HG03442 (cell line): ENCODE data around the gene TEN1.
A peak's percentile ranks its signal among the peaks of the same experiment; 100 is the strongest.
"Not testable (repeated sequence)": the region's sequence is repeated elsewhere in the genome, so short reads cannot be mapped to it uniquely, and the experiment has no call there.

Experiments
- ATAC-seq: cut with Tn5 transposase; IDR thresholded peaks from one replicate; pipeline ENCODE4 v1.9.1; 2021; ENCODE audit warnings: mild to moderate bottlenecking, moderate library complexity; ENCODE audit not compliant: unreplicated experiment

TEN1 gene

DNA sequence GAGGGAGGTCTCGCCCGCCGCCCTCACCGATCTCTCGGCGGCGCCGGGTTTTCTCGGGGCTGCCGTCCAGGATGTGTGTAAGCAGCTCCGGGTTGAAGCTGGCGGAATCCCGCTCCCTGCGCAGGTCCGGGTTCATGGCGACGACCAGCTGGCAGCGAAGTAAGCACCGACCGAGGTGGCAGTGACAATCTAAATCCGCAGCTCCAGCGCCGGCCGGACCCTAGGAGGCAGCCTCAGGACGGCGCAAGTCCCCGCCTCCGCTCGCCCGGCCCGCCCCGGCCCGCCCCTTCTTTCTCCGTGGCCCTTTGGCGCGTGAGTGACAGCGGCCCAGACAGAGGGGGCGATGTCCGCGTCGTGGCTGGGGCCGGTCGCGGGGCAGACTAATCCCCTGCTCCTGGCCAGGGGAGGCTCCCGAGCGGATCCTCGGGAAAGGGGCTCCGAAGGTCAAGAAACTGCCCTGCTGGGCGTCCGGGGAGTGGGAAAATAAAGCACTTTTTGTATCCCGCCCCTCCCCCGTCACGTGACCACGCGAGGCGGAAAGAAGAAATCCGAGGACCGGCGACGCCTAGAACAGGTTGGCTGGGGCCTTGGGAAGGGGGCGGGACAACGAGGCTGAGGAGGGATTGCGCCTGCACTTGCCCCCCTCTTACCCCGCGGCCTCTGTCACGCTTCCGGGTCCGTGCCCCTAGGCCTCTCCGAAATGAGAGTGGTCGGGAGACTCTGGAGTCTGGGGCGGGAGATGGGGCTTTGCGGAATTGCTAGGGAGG lies at the start of gene TEN1, which contains the start of gene ACOX1:
Gene TEN1 (plus strand): TSS at position 303 of the 767 bp plus-strand sequence. CDS start 6,953 bp downstream, outside the sequence.
Gene ACOX1 (minus strand): TSS at position 229 of the 767 bp plus-strand sequence. CDS start 93 bp downstream, at position 136.
- ATAC-seq: peak; percentile 81

DNA sequence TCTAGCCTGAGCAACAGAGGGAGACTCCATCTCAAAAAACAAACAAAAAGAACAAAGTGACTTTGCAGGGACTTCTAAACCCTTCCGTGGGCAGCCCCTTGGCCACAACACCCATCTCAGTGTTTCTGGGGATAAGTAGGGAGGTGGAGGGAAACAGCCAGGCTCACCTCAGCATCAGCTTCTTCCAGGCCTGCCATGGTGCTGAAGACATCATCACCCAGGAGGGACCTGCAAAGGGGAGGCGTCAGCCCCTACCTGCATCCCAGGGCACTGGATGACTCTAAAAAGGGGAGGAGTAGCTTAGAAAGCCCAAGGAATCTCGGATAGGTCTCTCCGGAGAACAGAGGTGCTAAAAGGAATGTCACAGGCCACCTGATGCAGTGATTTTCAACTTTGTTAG lies 48.0 kb upstream of the TEN1 start:
- no peak for ATAC-seq

- ATAC-seq: no peak
Observed at GRCh38 chr17:75932852-75933251, 46.2 kb upstream of the TEN1 start.

- ATAC-seq: no peak
Observed at GRCh38 chr17:75933808-75934207, 45.2 kb upstream of the TEN1 start.

- ATAC-seq: no peak
Observed at GRCh38 chr17:75937652-75938051, 41.4 kb upstream of the TEN1 start.

DNA sequence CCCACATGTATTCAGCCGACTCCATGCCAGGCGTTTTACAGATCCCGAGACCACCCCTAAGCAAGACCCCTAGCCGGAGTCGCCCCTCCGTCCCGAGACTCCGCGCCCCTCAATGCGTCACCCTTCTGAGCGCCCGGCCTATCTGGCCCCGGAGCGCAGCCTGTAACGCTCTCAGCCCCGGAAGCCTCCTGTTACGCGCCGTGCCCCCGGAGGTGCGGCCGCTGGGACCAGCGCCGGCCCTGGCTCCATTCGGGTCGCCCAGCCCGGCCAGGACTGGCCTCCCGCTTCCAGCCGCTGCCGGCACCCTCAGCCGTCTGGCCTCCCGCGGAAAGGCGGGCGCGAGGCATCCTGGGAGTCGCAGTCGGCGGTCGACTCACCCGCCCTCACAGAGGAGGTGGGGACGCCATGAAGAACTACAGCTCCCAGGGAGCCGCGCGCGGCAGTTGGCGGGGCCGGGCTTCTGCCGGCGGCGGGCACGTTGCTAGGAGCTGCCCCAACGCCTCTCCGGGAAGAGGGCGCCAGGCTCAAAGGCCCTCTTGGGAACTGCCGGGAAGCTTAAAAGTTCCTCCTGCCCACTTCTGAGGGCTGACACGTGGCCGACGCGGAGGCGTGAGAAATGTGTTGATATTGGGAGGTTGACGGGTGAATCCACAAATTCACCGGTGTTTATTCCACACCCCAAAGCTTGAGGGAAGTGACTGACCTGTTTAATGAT lies 38.2 kb upstream of the TEN1 start, which contains the start of gene FBF1:
Gene FBF1 (minus strand): TSS at position 316 of the 715 bp plus-strand sequence. CDS start 2,893 bp downstream, outside the sequence.
- peak; percentile 95 for ATAC-seq

- no peak for ATAC-seq
Observed at GRCh38 chr17:75941442-75941819, 37.6 kb upstream of the TEN1 start.

DNA sequence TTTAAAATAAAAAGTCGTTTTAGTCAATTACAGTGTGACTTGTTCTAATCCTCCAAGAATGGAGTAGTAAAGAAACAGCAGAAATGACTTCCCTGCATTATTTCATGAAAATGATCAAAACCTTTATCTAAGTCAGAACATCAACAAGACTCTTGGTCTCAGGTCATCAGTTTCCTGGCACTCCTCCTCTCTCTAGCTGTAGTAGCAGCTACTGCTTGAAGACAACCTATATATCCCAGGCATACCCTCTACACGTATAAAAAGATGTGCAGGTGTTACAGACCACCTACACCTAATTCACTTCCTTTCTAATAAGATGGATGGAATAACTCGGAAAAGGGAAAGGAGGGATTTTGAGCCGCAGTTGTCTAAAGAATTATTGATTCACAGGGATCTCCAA lies 36.6 kb upstream of the TEN1 start:
- ATAC-seq: no peak

- no peak for ATAC-seq
Observed at GRCh38 chr17:75943491-75943890, 35.5 kb upstream of the TEN1 start.

- ATAC-seq: no peak
Observed at GRCh38 chr17:75945211-75945610, 33.8 kb upstream of the TEN1 start.

- no peak for ATAC-seq
Observed at GRCh38 chr17:75950421-75950820, 28.6 kb upstream of the TEN1 start.

DNA sequence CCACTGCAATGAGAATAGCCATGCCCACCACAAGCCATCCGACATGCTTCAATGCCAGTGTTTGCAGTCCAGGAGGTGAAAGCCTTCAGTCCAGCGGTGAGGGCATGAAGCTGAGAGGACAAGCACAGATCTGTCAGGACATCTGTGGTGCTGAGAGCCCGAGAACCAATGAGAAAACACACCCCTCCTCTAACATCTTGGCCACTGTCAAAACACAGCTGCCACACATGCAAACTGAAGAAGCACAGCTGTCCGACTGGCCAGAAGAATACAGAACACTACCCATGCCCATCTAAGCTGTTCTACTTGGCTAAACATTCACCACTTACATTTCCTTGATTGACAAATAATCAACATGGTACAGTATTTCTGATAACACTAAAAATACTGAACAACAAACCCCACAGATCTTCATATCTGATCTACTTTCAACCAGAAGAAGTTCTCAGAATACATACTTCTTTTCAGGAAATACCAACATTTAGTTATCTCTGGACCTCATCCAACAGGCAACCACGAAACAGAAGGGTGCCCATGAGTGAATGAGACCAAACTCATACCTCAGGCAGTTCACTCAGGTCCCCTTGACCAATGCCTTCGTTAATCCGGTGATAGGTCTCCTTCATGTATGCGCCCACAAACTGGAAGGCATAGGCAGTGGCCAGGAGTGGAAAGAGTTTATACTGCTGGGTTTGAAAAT lies 28.0 kb upstream of the TEN1 start:
- no peak for ATAC-seq

DNA sequence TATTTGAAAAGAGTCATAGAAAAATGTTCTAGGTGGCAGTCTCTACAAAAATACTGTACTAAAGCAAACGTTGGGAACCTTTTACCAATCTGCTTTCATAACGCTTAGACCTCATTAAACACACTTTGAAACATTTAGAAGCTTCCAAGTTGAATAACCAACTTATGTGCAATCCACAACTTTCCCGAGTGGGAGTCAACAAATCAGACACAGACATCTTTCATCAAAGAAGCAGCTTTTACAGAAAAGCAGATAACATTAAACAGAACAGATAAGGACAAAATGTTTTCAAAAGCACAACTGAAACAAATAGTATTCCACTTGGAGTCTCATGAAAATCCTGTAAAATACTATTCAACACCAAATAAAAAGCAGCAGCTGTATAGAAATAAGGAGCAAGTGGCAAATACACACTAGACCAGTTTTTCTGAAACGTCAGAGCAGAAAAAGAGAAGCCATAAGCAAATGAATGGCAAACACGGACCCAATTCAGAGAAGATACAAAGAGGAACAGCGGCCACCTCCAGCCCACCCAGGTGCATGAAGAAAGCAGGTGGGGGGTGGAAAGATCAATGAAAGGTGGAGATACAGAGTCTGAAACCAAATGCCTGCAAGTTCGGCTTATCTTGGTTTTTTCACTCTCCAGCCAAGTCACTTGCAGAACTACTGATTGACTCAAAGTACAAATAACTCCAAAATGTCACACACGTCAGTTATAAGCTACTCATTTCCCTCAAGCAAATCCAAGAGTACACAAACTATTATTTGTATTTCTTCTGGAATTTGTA lies 19.8 kb upstream of the TEN1 start:
- no peak for ATAC-seq

DNA sequence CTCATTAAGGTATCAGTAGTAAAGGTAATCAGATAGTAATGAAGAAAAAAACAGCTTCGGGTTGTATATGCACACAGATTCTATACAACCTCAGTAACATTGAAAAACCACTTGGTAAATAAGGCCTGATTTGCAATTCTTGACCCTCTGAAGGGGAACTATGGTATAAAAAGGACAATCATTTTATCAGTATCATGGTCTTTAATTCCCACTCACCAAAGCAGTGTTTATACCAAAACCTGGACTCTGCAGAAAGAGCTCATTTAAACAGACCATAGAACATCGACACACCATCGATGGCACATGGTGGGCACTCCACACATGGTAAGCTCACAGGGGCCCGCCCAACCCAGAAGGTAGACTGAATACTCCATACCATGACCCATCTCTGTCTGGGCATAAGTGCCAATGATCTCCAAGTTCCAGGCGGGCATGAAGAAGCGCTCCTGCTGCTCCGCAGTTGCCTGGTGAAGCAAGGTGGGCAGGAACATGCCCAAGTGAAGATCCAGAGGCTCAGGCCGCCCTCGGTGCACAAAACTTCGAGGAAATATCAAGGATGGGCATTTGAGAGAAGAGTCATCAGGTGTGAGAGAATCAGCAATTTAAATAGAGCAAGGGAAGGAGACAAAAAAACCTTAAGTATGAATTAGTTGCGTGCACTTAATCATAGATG lies 19.1 kb upstream of the TEN1 start:
- no peak for ATAC-seq

DNA sequence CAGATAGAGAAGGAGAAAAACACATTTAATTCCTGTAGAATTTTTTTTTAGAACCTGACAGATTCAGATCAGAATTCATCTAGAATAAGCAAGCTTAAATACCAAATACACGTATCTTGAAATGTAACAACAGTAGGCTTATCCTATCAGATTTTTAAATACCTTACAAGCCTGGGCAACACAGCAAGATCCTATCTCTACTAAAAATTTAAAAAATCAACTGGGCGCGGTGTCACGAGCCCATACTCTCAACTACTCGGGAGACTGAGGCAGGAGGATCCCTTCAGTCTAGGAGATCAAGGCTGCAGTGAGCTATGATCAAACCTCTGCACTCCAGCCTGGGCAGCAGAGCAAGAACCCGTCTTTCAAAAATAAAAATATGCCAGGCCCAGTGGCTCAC lies 13.6 kb upstream of the TEN1 start:
- ATAC-seq: no peak

GRCh38 chr17:75969044-75969443 lies 10.0 kb upstream of the TEN1 start:
- not testable (repeated sequence) for ATAC-seq

- no peak for ATAC-seq
Observed at GRCh38 chr17:75970011-75970523, 9.0 kb upstream of the TEN1 start.

DNA sequence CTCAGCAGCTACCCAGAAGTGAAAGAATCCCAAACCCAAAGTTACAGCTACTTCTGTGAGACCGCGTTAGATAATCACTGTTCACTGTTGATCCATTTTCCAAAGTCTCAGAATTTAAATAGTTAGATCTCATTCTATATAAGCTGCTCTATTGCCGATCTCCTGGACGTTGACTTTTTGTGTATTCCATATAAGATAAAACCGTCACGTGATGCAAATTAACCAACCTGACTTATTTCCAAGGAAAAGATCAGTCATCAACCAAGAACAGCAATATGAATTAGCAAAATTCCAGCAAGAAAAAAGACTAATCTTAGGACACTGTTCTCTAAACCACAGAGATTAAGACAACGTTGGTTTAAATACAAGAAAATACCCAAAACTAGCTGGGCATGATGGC lies 8.4 kb upstream of the TEN1 start:
- no peak for ATAC-seq

DNA sequence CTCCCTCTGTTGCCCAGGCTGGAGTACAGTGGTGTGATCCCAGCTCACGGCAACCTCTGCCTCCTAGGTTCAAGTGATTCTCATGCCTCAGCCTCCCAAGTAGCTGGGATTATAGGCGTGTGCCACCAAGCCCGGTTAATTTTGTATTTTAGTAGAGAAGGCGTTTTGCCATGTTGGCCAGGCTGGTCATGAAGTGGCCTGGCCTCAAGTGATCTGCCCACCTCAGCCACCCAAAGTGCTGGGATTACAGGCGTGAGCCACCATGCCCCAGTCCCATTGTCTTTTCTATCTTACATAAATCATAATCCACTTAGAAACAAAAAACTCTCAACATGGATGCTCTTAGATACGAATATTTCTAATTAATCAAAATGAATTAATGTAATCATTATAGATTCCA lies 3.9 kb upstream of the TEN1 start:
- ATAC-seq: not testable (repeated sequence)

- no peak for ATAC-seq
Observed at GRCh38 chr17:75975757-75976174, 3.3 kb upstream of the TEN1 start.
